RWPE1 (cell line): Measurements from ENCODE around the gene ARID1B.

Experiments
- CTCF ChIA-PET: fragments of 350-600 bp; sonication (Branson Sonifier 250); formaldehyde crosslinking; extraction: SDS; loops from one replicate; lab custom pipeline; 2021; lab: Yijun Ruan, JAX
- POLR2A ChIA-PET: fragments of 400-600 bp; formaldehyde crosslinking; extraction: SDS; loops from one replicate; lab custom pipeline; 2020; ENCODE audit warnings: antibody characterized with exemption; ENCODE audit not compliant: low non-redundant PET; lab: Yijun Ruan, JAX
- DNase-seq: peaks from one replicate; pipeline ENCODE4 v3.0.0; 2012; ENCODE audit warnings: low spot score
- H3K27ac ChIP-seq: fragments of 450-650 bp; 2 replicates; pipeline ENCODE4 v1.5.1; 2017
- CTCF ChIP-seq: fragments of 450-650 bp; conservative IDR thresholded peaks from 2 replicates; pipeline ENCODE4 v1.5.1; 2017; ENCODE audit warnings: low read depth, mild to moderate bottlenecking

ARID1B gene

GRCh38 chr6:156886409-156886808 lies 109.2 kb downstream of the ARID1B start:
- CTCF ChIA-PET: no interaction called here
- no peak overlapping the region for H3K27ac ChIP-seq
- TF ChIP-seq CTCF: no peak
- POLR2A ChIA-PET: interaction anchor here (0.6 kb wide), 1 partner anchor 21 kb away, joined by 7 read pairs; no protein-coding TSS in a partner anchor
- no peak for DNase-seq

DNA sequence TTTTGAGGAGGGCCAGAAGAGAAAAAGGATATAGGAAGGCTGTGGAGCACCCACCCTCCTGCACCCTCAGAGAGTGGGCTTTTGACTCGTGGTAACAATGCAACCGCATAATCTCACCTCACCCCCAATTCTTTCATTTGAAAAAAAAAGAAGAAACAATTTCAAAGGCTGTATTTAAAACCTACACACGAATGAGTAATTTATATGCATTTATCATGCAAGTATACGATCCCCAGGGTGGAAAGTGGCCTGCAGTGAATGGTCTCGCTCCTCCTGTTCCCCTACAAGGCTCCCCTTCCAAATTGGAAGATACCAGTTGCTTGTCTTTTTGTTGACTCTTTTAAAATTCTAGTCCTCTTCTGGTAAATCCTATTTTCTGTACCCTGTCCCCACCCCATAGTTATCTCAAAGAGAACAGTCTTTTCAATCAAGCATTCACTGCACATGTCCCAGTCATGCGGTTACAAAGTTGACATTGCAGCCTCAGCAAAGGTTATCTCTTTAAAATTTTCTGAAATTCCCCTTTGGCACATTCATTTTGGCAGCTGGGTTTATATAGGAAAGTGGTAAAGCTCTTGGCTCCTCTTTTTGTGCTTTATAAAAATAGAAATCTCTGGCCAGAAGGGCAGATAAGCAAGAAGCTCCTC lies 110.6 kb downstream of the ARID1B start:
- no peak for TF ChIP-seq CTCF
- CTCF ChIA-PET: no interaction called here
- H3K27ac ChIP-seq: no peak overlapping the region
- POLR2A ChIA-PET: no interaction called here
- no peak for DNase-seq

GRCh38 chr6:156889469-156889868 lies 112.3 kb downstream of the ARID1B start:
- ChIA-PET POLR2A (no interaction called here), CTCF (no interaction called here)
- DNase-seq: no peak
- no peak overlapping the region for H3K27ac ChIP-seq
- no peak for TF ChIP-seq CTCF

- no peak for TF ChIP-seq CTCF
- DNase-seq: no peak
- POLR2A ChIA-PET: no interaction called here
- CTCF ChIA-PET: no interaction called here
- no peak overlapping the region for H3K27ac ChIP-seq
Observed at GRCh38 chr6:156889986-156890385, 112.8 kb downstream of the ARID1B start.

- TF ChIP-seq CTCF: no peak
- POLR2A ChIA-PET: no interaction called here
- DNase-seq: no peak
- CTCF ChIA-PET: interaction anchor here (0.6 kb wide), 1 partner anchor 214 kb away, joined by 5 read pairs; no protein-coding TSS in a partner anchor
- H3K27ac ChIP-seq: no peak overlapping the region
Observed at GRCh38 chr6:156890627-156891314, 113.6 kb downstream of the ARID1B start.

GRCh38 chr6:156897907-156898531 lies 120.8 kb downstream of the ARID1B start:
- ChIA-PET POLR2A (no interaction called here), CTCF (interaction anchor here (0.7 kb wide), 1 partner anchor 1596 kb away, joined by 5 read pairs; no protein-coding TSS in a partner anchor)
- no peak overlapping the region for H3K27ac ChIP-seq
- no peak for DNase-seq
- no peak for TF ChIP-seq CTCF
